ENCODE measurements around the gene TRAF4. TPM values are rescaled to one million over a fixed set of nuclear protein-coding genes. Genes with fewer than 3 reads are reported as not detected.

TRAF4 gene
- total RNA-seq, 4 donors from 2014 or later = 3.4 to 10.8 (median 4.7) TPM

- Histone ChIP-seq H3K4me3 (peak overlapping the region; percentile 65 to 79), H3K36me3 (peaks cover 0 to 27% of the 10 kb centered on the region in 2 donors), H3K27me3 (no peaks in the 10 kb centered on the region), H3K27ac (peak overlapping the region; percentile 49 to 92 (median 89)), H3K9me3 (no peaks in the 10 kb centered on the region), H3K4me1 (peaks cover 0 to 61% (median 15%) of the 10 kb centered on the region in 3 donors)
- TF ChIP-seq EP300 (IDR thresholded peaks at IDR 0.05) (no peak), POLR2A (IDR thresholded peaks at IDR 0.05) (no peak), POLR2AphosphoS5 (IDR thresholded peaks at IDR 0.05) (no peak), CTCF (IDR thresholded peaks at IDR 0.05) (peak in 1 of 4 experiments; percentile 15)
- no peak for ATAC-seq
- 3% methylated on average over 20 of the region's 31 CpGs; no CpG with 5 or more reads in 1 of the 2 donors for WGBS, 2 donors (ENCODE audit: low coverage in 1 of 2)
Observed at GRCh38 chr17:28744972-28745785, 1.4 kb downstream of the TRAF4 start.

- Histone ChIP-seq H3K27me3 (no peaks in the 10 kb centered on the region), H3K9me3 (no peaks in the 10 kb centered on the region), H3K36me3 (peaks cover 0 to 27% of the 10 kb centered on the region in 2 donors), H3K4me3 (peak overlapping the region in 1 of 2 donors; percentile 79), H3K4me1 (peaks cover 0 to 69% (median 15%) of the 10 kb centered on the region in 3 donors), H3K27ac (peak overlapping the region in 3 of 4 donors; percentile 89 to 92 (median 89))
- ATAC-seq = no peak
- WGBS, 2 donors (ENCODE audit: low coverage in 1 of 2) = 27% methylated on average over 2 of the region's 4 CpGs; no CpG with 5 or more reads in 1 of the 2 donors
- TF ChIP-seq POLR2A (IDR thresholded peaks at IDR 0.05) = no peak
- TF ChIP-seq POLR2AphosphoS5 (IDR thresholded peaks at IDR 0.05) = no peak
- TF ChIP-seq CTCF (IDR thresholded peaks at IDR 0.05) = no peak
- TF ChIP-seq EP300 (IDR thresholded peaks at IDR 0.05) = no peak
Observed at GRCh38 chr17:28745786-28746411, 2.1 kb downstream of the TRAF4 start.

- no CpG with 5 or more reads among the region's 5 CpGs for WGBS, 2 donors (ENCODE audit: low coverage in 1 of 2)
- Histone ChIP-seq H3K9me3 (no peaks in the 10 kb centered on the region), H3K27ac (peak overlapping the region in 3 of 4 donors; percentile 89 to 92 (median 89)), H3K27me3 (no peaks in the 10 kb centered on the region), H3K36me3 (peaks cover 0 to 27% of the 10 kb centered on the region in 2 donors), H3K4me1 (peaks cover 0 to 69% (median 15%) of the 10 kb centered on the region in 3 donors), H3K4me3 (no peak overlapping the region)
- TF ChIP-seq POLR2A (IDR thresholded peaks at IDR 0.05) (no peak), POLR2AphosphoS5 (IDR thresholded peaks at IDR 0.05) (no peak), EP300 (IDR thresholded peaks at IDR 0.05) (no peak), CTCF (IDR thresholded peaks at IDR 0.05) (no peak)
- ATAC-seq = no peak
Observed at GRCh38 chr17:28746611-28747050, 2.8 kb downstream of the TRAF4 start.

- Histone ChIP-seq H3K4me1 (peaks cover 0 to 69% (median 15%) of the 10 kb centered on the region in 3 donors), H3K9me3 (no peaks in the 10 kb centered on the region)
Observed at GRCh38 chr17:28747051-28747691, 3.4 kb downstream of the TRAF4 start.

More at GRCh38 chr17:28747051-28747691, 3.4 kb downstream of the TRAF4 start:
- TF ChIP-seq EP300 (IDR thresholded peaks at IDR 0.05) (no peak), CTCF (IDR thresholded peaks at IDR 0.05) (no peak), POLR2AphosphoS5 (IDR thresholded peaks at IDR 0.05) (no peak), POLR2A (IDR thresholded peaks at IDR 0.05) (no peak)
- Histone ChIP-seq H3K36me3 (peaks cover 0 to 27% of the 10 kb centered on the region in 2 donors), H3K27ac (peak overlapping the region in 3 of 4 donors; percentile 89 to 92 (median 89)), H3K27me3 (no peaks in the 10 kb centered on the region), H3K4me3 (no peak overlapping the region)
- no peak for ATAC-seq
- no CpG with 5 or more reads among the region's 7 CpGs for WGBS, 2 donors (ENCODE audit: low coverage in 1 of 2)
